Measurements from ENCODE around the gene REC114. TPM values are rescaled to one million over a fixed set of nuclear protein-coding genes. Genes with fewer than 3 reads are reported as not detected.

The REC114 gene
- polyA plus RNA-seq, 1 donor (not counting 4 experiments of a cell fraction or from before 2014, with no cell fraction given) = not detected

DNA sequence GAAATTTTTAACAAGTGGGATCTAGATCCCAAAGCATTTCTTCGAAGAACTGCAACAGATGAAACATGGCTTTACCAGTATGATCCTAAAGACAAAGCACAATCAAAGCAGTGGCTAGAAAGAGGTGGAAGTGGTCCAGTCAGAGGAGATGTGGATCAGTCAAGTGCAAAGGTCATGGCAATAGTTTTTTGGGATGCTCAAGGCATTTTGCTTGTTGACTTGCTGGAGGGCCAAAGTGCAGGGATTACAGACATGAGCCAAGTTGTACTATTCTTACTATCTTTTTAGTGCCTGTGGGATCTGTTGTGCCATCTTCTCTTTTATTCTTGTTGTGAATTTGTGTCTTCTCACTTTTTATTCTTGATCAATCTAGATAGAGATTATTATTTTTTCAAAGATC is 82.0 kb downstream of the REC114 start:
- Histone ChIP-seq H3K4me1 (ENCODE audit: control insufficient read depth, extremely low read depth, insufficient read depth, low read length) (peaks cover 7% of the 10 kb centered on the region), H3K4me2 (ENCODE audit: control insufficient read depth, extremely low read depth, insufficient read depth, low read depth, low read length) (no peak overlapping the region), H3K36me3 (ENCODE audit: control insufficient read depth in 2 of 2, extremely low read depth in 1 of 2, insufficient read depth in 2 of 2, low read length in 2 of 2) (no peaks in the 10 kb centered on the region), H3K27me3 (ENCODE audit: control insufficient read depth, extremely low read depth, insufficient read depth, low read length) (no peaks in the 10 kb centered on the region), H3K9me1 (ENCODE audit: control insufficient read depth, extremely low read depth, insufficient read depth, low read length) (no peaks in the 10 kb centered on the region), H3K79me2 (ENCODE audit: control insufficient read depth, insufficient read depth, low read length) (no peaks in the 10 kb centered on the region), H3K9me3 (ENCODE audit: control insufficient read depth, low read depth, low read length) (no peaks in the 10 kb centered on the region), H3K4me3 (ENCODE audit: control insufficient read depth in 2 of 3, extremely low read depth in 1 of 3, insufficient read depth in 2 of 3, low read depth in 1 of 3, low read length in 3 of 3) (no peak overlapping the region), H4K20me1 (ENCODE audit: control insufficient read depth, extremely low read depth, insufficient read depth, low read length) (no peaks in the 10 kb centered on the region), H3K9ac (ENCODE audit: control insufficient read depth, extremely low read depth, insufficient read depth, low read length) (no peak overlapping the region), H2AFZ (ENCODE audit: control insufficient read depth, low read length) (no peak overlapping the region), H3K27ac (ENCODE audit: control insufficient read depth, insufficient read depth, low read length) (no peak overlapping the region)
- TF ChIP-seq EZH2 (IDR thresholded peaks at IDR 0.05; ENCODE audit: low read length) = no peak
- TF ChIP-seq, protein P1, sequence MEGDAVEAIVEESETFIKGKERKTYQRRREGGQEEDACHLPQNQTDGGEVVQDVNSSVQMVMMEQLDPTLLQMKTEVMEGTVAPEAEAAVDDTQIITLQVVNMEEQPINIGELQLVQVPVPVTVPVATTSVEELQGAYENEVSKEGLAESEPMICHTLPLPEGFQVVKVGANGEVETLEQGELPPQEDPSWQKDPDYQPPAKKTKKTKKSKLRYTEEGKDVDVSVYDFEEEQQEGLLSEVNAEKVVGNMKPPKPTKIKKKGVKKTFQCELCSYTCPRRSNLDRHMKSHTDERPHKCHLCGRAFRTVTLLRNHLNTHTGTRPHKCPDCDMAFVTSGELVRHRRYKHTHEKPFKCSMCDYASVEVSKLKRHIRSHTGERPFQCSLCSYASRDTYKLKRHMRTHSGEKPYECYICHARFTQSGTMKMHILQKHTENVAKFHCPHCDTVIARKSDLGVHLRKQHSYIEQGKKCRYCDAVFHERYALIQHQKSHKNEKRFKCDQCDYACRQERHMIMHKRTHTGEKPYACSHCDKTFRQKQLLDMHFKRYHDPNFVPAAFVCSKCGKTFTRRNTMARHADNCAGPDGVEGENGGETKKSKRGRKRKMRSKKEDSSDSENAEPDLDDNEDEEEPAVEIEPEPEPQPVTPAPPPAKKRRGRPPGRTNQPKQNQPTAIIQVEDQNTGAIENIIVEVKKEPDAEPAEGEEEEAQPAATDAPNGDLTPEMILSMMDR (optimal IDR thresholded peaks at IDR 0.05 in 1 of 3, IDR thresholded peaks at IDR 0.05 in 1 of 3, conservative IDR thresholded peaks at IDR 0.05 in 1 of 3; ENCODE audit: extremely low read depth in 1 of 3, insufficient read depth in 2 of 3, low read length in 3 of 3) = no peak
- FAIRE-seq (no peak), DNase-seq (ENCODE audit: low read depth, low spot score) (no peak)
- dilution Hi-C loops (cut with MboI; ENCODE audit: extremely low pct_ligation_motif_present, low sequenced_read_pairs) = no loop called here

DNA sequence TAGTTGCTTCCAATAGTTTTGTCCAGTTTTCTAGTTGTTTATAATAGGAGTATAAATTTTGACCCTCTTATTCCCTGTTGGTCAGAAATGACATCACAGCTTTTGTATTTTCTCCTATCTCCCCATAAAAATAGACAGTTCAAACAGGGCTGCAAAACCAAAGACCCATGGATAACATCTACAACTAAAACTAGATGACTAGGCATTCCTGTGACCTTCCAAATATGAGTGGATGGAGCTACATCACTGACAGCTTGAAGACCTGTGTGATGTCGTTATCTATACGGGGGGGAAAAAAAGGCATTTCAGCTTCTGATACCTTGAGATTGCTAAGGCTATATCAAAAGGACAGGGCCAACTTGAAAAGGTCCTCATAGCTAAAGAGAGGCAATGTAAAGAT is 84.6 kb downstream of the REC114 start:
- Histone ChIP-seq H3K79me2 (ENCODE audit: control insufficient read depth, insufficient read depth, low read length) (no peaks in the 10 kb centered on the region), H3K27me3 (ENCODE audit: control insufficient read depth, extremely low read depth, insufficient read depth, low read length) (no peaks in the 10 kb centered on the region), H3K36me3 (ENCODE audit: control insufficient read depth in 2 of 2, extremely low read depth in 1 of 2, insufficient read depth in 2 of 2, low read length in 2 of 2) (no peaks in the 10 kb centered on the region), H3K9ac (ENCODE audit: control insufficient read depth, extremely low read depth, insufficient read depth, low read length) (no peak overlapping the region), H4K20me1 (ENCODE audit: control insufficient read depth, extremely low read depth, insufficient read depth, low read length) (no peaks in the 10 kb centered on the region), H3K9me1 (ENCODE audit: control insufficient read depth, extremely low read depth, insufficient read depth, low read length) (no peaks in the 10 kb centered on the region), H3K27ac (ENCODE audit: control insufficient read depth, insufficient read depth, low read length) (no peak overlapping the region), H3K4me3 (ENCODE audit: control insufficient read depth in 2 of 3, extremely low read depth in 1 of 3, insufficient read depth in 2 of 3, low read depth in 1 of 3, low read length in 3 of 3) (no peak overlapping the region), H3K4me1 (ENCODE audit: control insufficient read depth, extremely low read depth, insufficient read depth, low read length) (no peaks in the 10 kb centered on the region), H3K9me3 (ENCODE audit: control insufficient read depth, low read depth, low read length) (no peaks in the 10 kb centered on the region), H2AFZ (ENCODE audit: control insufficient read depth, low read length) (no peak overlapping the region), H3K4me2 (ENCODE audit: control insufficient read depth, extremely low read depth, insufficient read depth, low read depth, low read length) (no peak overlapping the region)
- dilution Hi-C loops (cut with MboI; ENCODE audit: extremely low pct_ligation_motif_present, low sequenced_read_pairs) = no loop called here
- TF ChIP-seq, protein P1 (optimal IDR thresholded peaks at IDR 0.05 in 1 of 3, IDR thresholded peaks at IDR 0.05 in 1 of 3, conservative IDR thresholded peaks at IDR 0.05 in 1 of 3; ENCODE audit: extremely low read depth in 1 of 3, insufficient read depth in 2 of 3, low read length in 3 of 3) = no peak
- no peak for TF ChIP-seq EZH2 (IDR thresholded peaks at IDR 0.05; ENCODE audit: low read length)
- DNase-seq (ENCODE audit: low read depth, low spot score) = no peak
- FAIRE-seq = no peak
